GM18507 (cell line): Measurements from ENCODE around the gene ZNF524.
"Not testable (repeated sequence)": the region's sequence is repeated elsewhere in the genome, so short reads cannot be mapped to it uniquely, and the experiment has no call there.

Source experiments
- DNase-seq: peaks from one replicate; pipeline ENCODE4 v3.0.0; 2011; ENCODE audit warnings: low read depth; ENCODE audit not compliant: insufficient read length; ENCODE audit errors: extremely low spot score
- FAIRE-seq: peaks from 2 replicates; lab custom pipeline; 2011; peaks lifted over from hg19 to GRCh38; lab: Jason Lieb, UNC

ZNF524 gene, protein sequence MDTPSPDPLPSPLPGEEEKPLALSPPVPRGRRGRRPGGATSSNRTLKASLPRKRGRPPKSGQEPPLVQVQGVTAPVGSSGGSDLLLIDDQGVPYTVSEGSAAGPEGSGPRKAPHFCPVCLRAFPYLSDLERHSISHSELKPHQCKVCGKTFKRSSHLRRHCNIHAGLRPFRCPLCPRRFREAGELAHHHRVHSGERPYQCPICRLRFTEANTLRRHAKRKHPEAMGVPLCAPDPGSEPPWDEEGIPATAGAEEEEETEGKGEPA

DNA sequence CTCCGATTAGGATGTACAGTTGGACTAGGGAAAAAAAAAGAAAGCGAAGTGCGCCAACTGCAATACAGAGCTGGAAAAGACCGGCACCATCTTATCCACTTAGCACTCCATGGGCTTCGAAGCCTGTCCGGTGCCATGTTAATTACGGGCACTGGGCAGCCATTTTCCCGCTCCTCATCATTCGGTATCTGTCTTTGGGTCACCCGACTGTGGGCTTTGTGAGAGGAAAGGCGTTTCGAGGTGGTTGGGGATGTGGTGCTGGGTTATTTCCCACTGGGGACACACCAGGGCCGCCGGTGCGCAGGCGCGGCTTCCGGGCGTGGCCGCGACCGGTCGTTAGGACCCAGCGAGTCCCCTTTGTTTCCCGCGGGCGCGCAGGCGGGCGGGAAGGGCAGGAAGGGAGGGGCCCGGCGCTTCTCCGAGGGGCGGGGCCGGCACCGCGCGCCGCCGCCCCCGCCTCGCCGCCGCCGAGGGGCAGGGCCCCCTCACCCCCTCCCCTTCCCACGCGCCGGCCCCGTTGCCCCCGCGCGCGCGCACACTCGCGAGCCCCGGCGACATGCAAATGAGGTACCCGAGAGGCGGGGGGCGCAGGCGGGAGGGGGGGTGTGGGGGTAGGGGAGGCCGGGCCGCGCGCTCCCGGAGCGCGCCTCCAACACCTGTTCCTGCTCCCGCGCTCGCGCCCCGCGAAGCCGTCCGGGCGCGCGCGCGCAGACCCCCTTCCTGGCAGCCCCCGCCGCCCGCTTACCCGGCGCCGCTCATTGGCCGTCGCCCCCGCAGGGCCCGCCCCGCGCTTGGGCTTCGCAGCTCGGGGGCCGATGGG, at the start of gene ZNF524:
ZNF524 (plus strand) TSS at position 447 of the 820 bp plus-strand sequence. CDS start 1,825 bp downstream, outside the sequence.
- FAIRE-seq (peak; percentile 21), DNase-seq (peak; percentile 64)

DNA sequence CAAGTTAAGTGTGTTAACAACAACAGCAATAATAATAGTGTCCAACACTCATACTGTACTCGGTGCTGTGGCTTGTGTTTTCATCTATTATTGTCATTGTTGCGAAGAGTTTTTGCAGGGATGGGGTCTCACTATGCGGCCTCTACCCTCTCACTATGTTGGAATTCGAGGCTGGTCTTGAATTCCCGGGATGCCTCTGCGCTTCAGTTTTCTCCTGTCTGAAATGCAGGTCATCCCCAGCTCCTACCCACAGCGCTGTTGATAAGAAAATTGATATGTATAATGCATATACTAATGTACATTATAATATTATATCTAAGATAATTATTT, 49.8 kb upstream of the ZNF524 start:
- FAIRE-seq (no peak), DNase-seq (no peak)

DNA sequence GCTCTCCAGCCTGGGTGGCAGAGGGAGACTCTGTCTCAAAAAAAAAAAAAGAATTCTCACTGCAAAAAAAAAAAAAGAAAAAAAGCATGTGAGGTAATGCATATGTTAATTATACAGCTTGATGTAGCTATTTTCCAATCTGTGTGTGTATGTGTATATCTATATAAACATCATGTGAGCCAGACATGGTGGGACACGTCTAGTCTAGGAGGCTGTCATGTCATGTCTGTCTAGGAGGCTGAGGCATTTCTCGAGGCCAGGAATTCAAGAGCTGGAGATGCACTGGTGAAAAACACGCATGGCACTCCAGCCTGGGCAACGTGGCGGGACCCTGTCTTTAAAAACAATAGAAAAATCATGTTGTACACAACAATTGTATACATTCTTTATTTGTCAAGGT, 47.9 kb upstream of the ZNF524 start:
- no peak for FAIRE-seq
- DNase-seq: no peak

DNA sequence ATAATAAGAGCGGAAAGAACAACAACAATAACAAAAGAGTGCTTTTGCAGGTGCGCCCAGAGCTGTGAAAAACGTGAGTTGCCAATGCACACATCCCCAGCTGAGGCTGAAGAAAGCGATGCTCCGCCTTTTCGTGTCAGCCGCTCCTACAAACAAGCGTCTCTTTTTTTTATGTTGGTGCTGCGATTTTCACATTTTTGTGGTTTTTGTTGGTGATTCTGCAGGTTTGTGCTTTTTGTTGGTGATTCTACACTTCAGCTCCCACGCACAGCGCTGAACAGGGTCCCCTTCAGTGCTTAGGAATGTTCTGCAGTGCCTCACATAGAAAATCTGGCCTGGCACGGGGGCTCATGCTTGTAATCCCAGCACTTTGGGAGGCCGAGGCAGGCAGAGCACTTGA, 47.5 kb upstream of the ZNF524 start:
- FAIRE-seq (no peak), DNase-seq (no peak)

DNA sequence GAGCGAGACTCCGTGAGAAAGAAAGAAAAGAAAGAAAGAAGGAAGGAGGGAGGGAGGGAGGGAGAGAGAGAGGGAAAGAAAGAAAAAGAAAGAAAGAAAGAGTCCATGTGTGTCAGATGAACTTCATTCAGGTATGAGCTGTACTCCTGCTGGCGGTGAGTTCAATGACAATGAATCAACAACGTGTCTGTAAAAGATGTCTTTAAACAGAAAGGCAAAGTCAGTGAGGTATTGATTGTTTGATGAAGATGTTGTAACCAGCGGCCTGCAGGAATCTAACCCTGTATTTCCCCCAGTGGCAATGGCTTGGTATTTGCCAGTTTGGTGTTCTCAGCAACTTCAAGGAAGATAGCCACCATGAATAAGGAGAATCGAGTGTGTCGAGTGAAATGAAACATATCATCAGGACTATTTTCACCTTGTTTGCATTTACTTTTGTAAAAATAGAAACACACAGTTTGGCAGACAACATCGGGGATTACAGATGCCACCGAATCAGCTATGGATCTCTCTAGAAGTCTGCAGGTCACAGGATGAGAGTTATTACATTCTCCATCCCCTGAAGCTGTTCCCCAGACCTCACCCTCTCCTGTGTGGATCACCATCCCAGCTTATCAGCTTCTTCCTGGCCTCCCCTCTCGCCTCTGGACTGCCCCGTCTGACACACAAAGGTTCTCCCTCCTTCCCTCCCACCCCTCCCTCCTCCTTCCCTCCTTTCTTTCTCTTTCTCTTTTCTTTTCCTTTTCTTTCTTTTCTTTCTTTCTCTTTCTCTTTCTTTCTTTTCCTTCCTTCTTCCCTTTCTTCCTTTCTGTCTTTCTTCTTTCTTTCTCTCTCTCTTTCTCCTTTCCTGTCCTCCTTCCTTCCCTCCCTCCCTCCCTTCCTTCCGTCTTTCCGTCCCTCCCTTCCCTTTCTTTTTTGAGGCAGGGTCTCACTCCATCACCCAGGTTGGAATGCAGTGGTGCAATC, 46.6 kb upstream of the ZNF524 start:
- DNase-seq (no peak), FAIRE-seq (no peak)

DNA sequence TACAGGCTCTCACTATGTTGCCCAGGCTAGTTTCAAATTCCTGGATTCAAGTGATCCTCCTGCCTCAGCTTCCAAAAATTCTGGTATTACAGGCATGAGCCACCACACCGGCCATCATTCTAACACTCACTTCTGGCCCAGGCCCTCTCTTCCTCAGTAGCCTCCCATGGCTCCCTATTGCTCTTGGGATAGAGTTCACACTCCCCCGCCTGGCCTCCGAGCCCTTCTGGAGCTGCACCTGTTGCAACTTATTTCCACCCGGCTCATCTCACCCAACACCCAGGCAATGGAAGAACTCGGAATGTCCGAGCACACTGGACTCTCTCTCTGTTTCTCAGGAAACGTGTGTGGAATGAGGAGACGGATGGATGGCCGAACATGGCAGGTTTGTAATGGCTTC, 45.8 kb upstream of the ZNF524 start:
- no peak for DNase-seq

DNA sequence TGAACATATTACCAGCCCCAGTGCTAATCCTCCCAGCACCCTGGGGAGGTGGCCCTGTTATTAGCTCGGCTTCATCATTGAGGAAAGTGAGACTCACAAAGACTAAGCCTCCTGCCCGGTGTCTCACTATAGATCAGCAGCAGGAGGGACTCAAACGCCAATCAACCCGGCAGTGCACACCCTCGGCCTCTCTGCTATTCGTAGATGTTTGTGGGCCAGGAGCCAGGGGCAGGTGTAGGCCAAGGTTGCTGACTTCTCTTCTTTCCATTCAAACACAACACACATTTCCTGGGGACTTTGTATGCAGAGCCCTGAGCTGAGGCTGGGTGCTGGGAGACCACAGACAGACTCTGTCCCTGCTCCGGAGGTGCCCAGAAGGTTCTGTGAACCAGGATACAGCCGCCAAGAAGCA, 45.3 kb upstream of the ZNF524 start:
- FAIRE-seq (no peak), DNase-seq (no peak)

More for the DNA sequence above, 45.8 kb upstream of the ZNF524 start:
- no peak for FAIRE-seq

DNA sequence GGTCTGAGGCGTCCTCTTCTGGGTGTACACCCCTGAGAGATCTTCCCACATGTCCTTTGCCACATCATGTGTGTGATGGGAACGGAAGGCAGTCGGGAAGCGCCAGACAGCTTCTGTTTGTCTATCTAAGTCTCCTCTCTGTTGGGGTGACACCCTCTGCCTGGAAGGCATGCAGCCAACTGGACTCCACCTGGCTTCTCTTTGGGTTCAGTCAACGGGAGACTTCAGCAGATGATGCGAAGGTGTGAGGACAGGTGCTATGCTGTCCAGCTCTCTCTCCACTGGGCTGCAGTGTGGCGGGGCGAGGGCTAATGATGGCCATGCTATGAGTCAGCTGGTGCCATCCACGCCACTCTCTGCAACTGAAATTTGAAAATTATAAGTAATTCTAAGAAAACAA, 40.4 kb upstream of the ZNF524 start:
- FAIRE-seq (no peak), DNase-seq (no peak)

DNA sequence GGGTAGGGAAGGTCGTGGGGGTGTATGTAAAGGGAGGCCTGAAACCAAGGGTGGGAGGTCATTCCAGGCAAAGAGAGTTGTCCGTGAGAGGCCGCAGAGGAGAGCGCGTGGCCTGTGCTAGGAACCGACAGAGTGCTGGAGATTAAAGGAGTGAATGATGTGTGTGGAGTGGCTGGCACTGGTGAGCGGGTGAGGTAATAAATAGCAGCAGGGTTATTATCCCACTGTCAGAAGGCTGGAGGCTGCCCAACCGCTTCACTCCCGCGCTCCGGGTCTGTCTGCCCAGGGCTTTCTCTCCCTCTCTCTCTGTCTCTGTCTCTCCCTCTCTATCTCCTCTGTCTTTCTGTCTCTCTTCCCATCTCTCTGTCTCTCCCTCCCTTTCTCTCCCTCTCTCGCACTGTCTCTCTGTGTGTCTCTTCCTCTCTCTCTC, 36.8 kb upstream of the ZNF524 start:
- FAIRE-seq (no peak), DNase-seq (no peak)

DNA sequence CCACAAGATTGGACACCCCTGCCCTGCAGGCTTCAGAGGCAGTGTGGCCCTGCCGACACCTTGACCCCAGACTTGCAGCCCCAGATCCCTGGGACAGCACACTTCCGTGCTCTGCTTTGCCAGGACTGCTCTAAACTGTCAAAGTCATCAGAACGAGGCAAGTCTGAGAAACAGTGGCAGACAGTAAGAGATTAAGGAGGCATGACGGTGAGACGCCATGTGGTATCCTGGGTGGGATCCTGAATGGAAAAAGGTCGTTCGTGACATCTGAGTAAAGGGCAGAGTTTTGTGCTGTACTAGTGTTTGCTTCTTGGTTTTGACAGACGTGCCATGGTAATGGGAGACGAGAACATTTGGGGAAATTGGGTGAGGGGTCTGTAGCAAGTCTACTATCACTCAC, 33.3 kb upstream of the ZNF524 start:
- no peak for FAIRE-seq
- DNase-seq: no peak

DNA sequence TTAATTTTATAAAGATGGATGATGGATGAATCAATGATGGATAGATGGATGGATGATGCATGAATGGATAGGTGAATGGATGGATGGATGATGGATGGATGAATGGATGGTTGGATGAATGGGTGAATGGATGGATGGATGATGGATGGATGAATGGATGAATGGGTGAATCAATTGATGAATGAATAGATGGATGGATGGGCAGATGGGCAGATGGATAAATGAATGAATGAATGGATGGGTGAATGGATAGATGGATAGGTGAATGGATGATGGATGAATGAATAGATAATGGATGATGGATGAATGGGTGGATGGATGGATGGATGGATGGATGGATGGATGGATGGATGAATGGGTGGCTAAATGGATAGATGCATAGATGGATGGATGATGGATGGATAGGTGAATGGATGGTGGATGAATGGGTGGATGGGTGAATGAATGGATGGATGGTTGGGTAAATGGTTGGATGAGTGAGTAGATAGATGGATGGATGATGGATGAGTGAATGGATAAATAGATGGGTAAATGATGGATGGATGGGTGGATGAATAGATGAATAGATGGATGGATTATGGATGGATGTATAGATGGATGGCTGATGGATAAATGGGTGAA, 32.3 kb upstream of the ZNF524 start:
- no peak for DNase-seq
- no peak for FAIRE-seq

DNA sequence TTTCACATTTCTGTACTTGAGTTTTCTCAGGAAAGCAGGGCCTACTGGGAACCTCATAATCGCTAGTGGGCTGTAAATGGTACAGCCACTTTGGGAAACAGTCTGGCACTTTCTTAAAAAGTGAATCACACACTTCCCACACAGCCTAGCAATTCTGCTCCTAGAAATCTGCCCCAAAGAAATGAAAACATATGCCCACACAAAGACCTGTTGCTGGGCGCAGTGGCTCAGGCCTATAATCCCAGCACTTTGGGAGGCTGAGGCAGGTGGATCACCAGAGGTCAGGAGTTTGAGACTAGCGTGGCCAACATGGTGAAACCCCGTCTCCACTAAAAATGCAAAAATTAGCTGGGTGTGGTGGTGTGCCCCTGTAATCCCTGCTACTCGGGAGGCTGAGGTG, 30.6 kb upstream of the ZNF524 start:
- DNase-seq, FAIRE-seq: not testable (repeated sequence)

DNA sequence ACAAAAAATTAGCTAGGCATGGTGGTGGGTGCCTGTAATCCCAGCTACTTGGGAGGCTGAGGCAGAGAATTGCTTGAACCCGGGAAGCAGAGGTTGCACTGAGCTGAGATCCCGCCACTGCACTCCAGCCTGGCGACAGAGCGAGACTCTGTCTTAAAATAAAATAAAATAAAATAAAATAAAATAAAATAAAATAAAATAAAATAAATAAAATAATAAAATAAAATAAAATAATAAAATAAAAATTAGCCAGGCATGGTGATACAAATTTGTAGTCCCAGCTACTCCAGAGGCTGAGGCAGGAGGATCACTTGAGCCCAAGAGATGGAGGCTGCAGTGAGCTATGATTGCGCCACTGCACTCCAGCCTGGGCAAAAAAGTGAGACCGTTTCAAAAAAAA, 26.2 kb upstream of the ZNF524 start:
- not testable (repeated sequence) for FAIRE-seq, DNase-seq

DNA sequence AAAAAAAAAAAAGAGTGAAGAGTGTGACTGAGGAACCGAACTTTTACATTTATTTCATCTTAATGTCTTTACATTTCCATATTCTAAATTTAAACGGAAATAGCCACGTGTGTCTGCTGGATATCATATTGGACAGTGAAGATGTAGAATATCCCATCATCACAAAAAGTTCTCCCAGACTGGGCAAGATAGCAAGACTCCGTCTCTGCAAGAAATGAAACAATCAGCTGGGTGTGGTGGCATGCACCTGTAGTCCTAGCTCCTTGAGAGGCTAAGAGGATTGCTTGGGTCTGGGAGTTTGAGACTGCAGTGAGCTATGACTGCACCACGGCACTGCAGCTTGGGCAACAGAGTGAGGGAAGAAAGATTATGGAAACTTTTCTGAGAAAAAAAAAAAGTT, 23.3 kb upstream of the ZNF524 start:
- DNase-seq (no peak), FAIRE-seq (no peak)

DNA sequence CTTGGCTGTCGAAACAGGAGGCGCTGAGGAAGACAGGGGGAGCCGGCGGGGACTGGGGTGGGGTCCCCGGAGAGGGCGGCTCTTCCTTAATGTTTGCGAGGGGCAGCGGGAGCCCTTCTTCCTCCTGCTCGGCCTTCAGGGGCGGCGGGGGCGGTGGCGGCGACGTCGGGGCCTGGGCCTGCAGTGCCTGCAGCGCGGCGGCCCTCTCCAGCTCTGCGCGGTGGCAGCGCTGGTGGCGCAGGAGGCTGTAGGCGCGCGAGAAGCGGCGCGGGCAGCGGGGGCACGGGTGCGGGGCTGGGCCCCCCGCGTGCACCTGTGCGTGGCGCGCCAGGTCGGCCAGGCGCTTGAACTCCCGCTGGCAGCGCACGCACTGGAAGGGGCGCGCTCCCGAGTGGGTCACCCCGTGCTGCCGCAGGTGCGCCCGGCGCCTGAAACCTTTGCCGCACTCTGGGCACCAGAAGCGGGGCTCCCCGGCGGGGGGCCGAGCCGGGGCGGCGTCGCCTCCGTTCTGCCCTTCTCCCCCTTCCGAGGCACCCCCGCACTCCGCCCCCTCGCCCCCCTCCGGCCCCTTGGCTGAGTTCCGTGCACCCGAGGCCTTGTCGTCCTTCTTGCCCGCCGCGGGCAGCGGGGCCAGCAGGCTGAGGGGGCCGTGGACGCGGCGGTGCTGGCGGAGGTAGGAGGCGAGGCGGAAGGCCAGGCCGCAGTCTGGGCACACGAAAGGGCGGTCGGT, 21.9 kb upstream of the ZNF524 start:
- FAIRE-seq: no peak
- no peak for DNase-seq

DNA sequence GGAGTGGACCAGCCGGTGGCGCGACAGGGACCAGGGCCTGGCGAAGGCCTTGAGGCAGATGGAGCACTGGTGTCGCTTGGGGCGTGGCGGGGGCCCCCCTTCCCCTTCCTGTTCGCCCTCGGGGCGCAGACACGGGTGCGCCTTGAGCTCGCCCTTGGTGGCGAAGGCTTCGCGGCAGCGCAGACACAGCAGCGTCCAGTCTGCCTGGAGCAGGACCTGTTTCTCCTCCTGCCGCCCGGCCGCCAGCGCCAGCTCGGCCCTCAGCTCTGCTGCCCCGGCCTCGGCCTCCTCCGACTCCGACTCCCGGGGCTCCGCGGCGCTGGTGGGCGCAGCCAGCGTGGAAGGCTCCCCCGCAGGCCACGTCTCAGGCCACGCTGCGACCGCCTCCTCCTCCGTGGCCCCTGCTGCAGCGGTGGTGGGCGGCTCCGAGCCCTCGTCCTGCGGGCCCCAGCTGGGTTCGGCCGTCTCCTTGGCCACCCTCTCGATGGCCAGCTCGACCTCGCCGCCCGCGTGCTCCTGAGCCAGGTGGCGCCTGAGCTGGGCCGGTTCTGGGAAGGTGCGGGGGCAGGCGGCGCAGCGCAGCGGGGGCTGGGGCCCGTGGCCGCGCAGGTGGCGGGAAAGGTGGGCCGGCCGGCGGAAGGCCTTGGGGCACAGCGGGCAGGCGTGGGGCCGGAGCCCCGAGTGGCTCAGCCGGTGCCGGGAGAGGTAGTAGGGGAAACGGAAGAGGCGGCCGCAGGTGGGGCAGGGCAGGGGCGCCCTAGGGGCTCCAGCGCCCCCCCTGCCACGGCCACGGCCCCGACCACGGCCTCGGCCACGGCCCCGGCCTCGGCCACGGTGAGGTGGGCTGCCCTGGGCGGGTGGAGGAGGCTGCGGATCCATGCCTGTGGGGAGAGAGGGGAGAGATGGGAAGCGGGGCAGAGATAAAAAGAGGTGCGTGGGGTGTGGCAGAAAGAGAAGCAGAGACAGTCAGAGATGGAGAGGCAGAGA, 21.0 kb upstream of the ZNF524 start:
- DNase-seq: no peak
- no peak for FAIRE-seq

DNA sequence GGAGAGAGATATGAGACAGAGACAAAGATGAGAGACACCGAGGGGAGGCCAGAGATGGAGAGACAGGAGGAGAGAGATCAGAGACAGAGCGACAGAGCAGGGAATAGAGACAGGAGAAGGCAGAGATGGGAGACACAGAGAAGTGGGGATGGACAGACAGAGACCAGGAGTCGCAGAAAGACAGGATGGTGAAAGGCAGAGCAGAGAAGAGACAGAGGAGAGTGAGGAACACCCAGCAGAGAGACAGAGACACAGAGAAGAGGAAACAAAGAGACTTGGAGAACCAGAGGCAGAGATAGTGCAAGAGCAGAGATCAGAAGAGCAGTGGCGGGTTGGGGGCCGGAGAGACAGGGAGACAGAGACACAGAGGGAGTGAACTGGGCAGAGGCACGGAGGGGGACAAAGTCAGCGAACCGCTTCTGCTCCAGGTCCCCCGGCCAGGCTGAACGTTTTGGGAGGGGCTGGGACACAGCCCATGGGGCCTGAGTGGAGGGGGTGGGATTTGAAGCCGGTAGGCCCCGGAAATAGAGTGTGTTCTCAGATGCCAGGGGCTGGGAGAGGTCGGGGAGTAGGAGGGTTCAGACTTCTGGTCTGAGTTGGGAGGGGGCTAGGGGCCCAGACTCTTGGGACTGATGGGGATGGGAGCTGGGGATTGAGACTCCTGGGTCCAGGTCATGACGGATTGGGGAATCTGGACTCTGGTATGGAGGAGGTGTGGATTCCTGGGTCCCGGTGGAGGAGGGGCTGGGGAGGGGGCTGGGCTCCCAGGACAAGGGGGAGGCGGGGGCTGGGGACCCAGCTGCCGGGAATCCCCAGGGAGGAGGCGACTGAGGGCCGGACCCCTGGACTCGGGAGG, 20.1 kb upstream of the ZNF524 start:
- no peak for DNase-seq
- FAIRE-seq: peak; percentile 12
